Neural crest cell (in vitro differentiated cells): ENCODE results near the gene DMP1. TPM values are rescaled to one million over a fixed set of nuclear protein-coding genes. Genes with fewer than 3 reads are reported as not detected.

Source experiments
- DNase-seq: peaks from one replicate; pipeline ENCODE4 v3.0.0; 2021; ENCODE audit warnings: low read depth, mixed read lengths, low spot score
- H3K27ac Mint-ChIP-seq: one replicate; pipeline ENCODE4 v1.8.0; 2021; ENCODE audit warnings: mild to moderate bottlenecking, mixed read lengths; ENCODE audit not compliant: unreplicated experiment
- H3K27me3 Mint-ChIP-seq: 2 replicates; pipeline ENCODE4 v1.8.0; 2021; ENCODE audit warnings: low read depth, mild to moderate bottlenecking, mixed read lengths
- H3K36me3 Mint-ChIP-seq: 2 replicates; pipeline ENCODE4 v1.8.0; 2021; ENCODE audit warnings: low read depth, mild to moderate bottlenecking, mixed read lengths
- H3K4me1 Mint-ChIP-seq: 2 replicates; pipeline ENCODE4 v1.8.0; 2021; ENCODE audit warnings: mixed read lengths
- H3K4me3 Mint-ChIP-seq: one replicate; pipeline ENCODE4 v1.8.0; 2021; ENCODE audit warnings: mild to moderate bottlenecking, mixed read lengths
- H3K9me3 Mint-ChIP-seq: 2 replicates; pipeline ENCODE4 v1.8.0; 2021; ENCODE audit warnings: mixed read lengths
- long read RNA-seq: library from polyadenylated mRNA; unstranded; transcript quantifications from one replicate; pipeline ENCODE4 v2.0.0, GENCODE V29; 2020
- total RNA-seq: library from RNA; stranded (reverse); gene quantifications from 2 replicates; pipeline ENCODE4 v1.2.1, GENCODE V29; 2021
- TF ChIP-seq, protein P1 (sequence below): fragments of 200-600 bp; sonication (generic); conservative IDR thresholded peaks from 2 replicates; pipeline ENCODE4 v1.5.0; 2021; ENCODE audit warnings: antibody characterized with exemption, mild to moderate bottlenecking

The DMP1 gene
- not detected in 2 replicates for total RNA-seq
- long read RNA-seq: 0 reads

DNA sequence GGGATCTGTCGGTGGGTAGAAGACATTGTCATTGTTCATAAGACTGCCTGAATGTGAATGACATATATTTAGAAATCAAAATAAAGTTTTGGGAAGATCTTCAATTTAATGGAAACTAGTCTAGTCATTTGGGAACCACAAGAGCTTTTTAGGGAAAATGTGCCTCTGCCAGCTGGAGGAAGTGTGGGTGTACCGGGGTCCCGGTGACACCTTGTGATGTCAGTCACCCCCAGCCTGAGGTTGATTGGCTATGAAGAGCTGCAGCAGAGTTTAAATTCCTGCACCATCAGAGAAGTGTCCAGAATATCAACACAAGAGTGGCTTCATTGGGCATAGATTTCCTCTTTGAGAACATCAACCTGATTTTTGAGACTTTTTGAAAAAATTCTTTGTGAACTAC lies at the start of gene DMP1:
Gene DMP1, plus strand, starts transcription at position 301 of the 400 bp plus-strand sequence. CDS start 6,213 bp downstream, outside the sequence.
- Mint-ChIP-seq H3K27me3 (no peaks in the 10 kb centered on the region), H3K9me3 (no peaks in the 10 kb centered on the region), H3K4me3 (no peak within 1 kb of the TSS), H3K4me1 (peaks cover 12% of the 10 kb centered on the region), H3K36me3 (no peaks in the 10 kb centered on the region), H3K27ac (no peak within 1 kb of the TSS)
- TF ChIP-seq, protein P1, sequence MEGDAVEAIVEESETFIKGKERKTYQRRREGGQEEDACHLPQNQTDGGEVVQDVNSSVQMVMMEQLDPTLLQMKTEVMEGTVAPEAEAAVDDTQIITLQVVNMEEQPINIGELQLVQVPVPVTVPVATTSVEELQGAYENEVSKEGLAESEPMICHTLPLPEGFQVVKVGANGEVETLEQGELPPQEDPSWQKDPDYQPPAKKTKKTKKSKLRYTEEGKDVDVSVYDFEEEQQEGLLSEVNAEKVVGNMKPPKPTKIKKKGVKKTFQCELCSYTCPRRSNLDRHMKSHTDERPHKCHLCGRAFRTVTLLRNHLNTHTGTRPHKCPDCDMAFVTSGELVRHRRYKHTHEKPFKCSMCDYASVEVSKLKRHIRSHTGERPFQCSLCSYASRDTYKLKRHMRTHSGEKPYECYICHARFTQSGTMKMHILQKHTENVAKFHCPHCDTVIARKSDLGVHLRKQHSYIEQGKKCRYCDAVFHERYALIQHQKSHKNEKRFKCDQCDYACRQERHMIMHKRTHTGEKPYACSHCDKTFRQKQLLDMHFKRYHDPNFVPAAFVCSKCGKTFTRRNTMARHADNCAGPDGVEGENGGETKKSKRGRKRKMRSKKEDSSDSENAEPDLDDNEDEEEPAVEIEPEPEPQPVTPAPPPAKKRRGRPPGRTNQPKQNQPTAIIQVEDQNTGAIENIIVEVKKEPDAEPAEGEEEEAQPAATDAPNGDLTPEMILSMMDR: no peak
- no peak for DNase-seq

GRCh38 chr4:87601361-87601760 lies 48.7 kb upstream of the DMP1 start:
- H3K27me3 Mint-ChIP-seq: no peaks in the 10 kb centered on the region
- TF ChIP-seq, protein P1: no peak
- H3K9me3 Mint-ChIP-seq: peaks cover 19% of the 10 kb centered on the region
- peaks cover 5% of the 10 kb centered on the region for H3K4me1 Mint-ChIP-seq
- peaks cover 4% of the 10 kb centered on the region for H3K36me3 Mint-ChIP-seq
- H3K4me3 Mint-ChIP-seq: no peak overlapping the region
- H3K27ac Mint-ChIP-seq: no peak overlapping the region
- DNase-seq: no peak

DNA sequence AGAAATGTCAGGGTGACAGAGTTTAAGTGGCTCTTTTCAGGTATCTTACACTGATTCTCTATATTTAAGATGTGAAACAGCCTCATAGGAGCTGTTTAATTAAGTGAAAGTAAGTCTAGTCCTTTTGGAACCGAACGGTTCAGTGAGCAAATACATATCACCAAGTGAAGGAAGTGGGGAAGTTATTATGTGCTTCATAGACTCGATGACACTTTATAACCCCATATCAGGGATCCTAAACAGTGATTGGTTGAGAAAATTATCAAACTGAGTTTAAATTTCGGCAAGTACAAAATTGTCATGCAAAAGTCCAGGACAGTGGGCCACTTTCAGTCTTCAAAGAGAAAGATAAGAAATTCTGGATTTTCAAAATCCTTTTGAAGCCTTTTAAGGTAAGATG lies 41.9 kb upstream of the DMP1 start, which contains the start of gene DSPP:
Gene DSPP, plus strand, starts transcription at position 301 of the 400 bp plus-strand sequence. CDS start 2,380 bp downstream, outside the sequence.
- DNase-seq: no peak
- no peak within 1 kb of the TSS for H3K4me3 Mint-ChIP-seq
- TF ChIP-seq, protein P1: no peak
- H3K9me3 Mint-ChIP-seq: peaks cover 3% of the 10 kb centered on the region
- no peak within 1 kb of the TSS for H3K27ac Mint-ChIP-seq
- peaks cover 3% of the 10 kb centered on the region for H3K4me1 Mint-ChIP-seq
- no peaks in the 10 kb centered on the region for H3K27me3 Mint-ChIP-seq
- H3K36me3 Mint-ChIP-seq: no peaks in the 10 kb centered on the region

- no peak overlapping the region for H3K27ac Mint-ChIP-seq
- peaks cover 7% of the 10 kb centered on the region for H3K27me3 Mint-ChIP-seq
- H3K4me3 Mint-ChIP-seq: no peak overlapping the region
- DNase-seq: no peak
- H3K9me3 Mint-ChIP-seq: no peaks in the 10 kb centered on the region
- TF ChIP-seq, protein P1: no peak
- no peaks in the 10 kb centered on the region for H3K4me1 Mint-ChIP-seq
- H3K36me3 Mint-ChIP-seq: no peaks in the 10 kb centered on the region
These were observed 35.7 kb upstream of the DMP1 start for GRCh38 chr4:87614292-87614890.

DNA sequence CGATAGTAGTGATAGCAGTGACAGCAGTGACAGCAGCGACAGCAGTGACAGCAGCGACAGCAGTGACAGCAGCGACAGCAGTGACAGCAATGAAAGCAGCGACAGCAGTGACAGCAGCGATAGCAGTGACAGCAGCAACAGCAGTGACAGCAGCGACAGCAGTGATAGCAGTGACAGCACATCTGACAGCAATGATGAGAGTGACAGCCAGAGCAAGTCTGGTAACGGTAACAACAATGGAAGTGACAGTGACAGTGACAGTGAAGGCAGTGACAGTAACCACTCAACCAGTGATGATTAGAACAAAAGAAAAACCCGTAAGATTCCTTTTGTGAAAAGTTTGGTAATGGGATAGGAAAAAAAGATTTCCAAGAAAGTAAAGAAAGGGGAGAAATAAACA lies 33.8 kb upstream of the DMP1 start:
- peaks cover 10% of the 10 kb centered on the region for H3K27me3 Mint-ChIP-seq
- no peaks in the 10 kb centered on the region for H3K4me1 Mint-ChIP-seq
- H3K36me3 Mint-ChIP-seq: no peaks in the 10 kb centered on the region
- H3K4me3 Mint-ChIP-seq: no peak overlapping the region
- H3K9me3 Mint-ChIP-seq: no peaks in the 10 kb centered on the region
- DNase-seq: no peak
- no peak overlapping the region for H3K27ac Mint-ChIP-seq
- TF ChIP-seq, protein P1: no peak
